HFFc6 (cell line): ENCODE results near the gene DIS3L. TPM values are rescaled to one million over a fixed set of nuclear protein-coding genes. Genes with fewer than 3 reads are reported as not detected.
A peak's percentile ranks its signal among the peaks of the same experiment; 100 is the strongest.

Source experiments
- DNase-seq: peaks from one replicate; pipeline ENCODE4 v3.0.0-alpha.2; 2018
- H3K27ac Mint-ChIP-seq: 2 replicates; pipeline ENCODE4 v1.8.0; 2020; ENCODE audit warnings: mild to moderate bottlenecking, mixed read lengths
- H3K27me3 Mint-ChIP-seq: 2 replicates; pipeline ENCODE4 v1.8.0; 2021; ENCODE audit warnings: mild to moderate bottlenecking, moderate library complexity, mixed read lengths; ENCODE audit not compliant: insufficient read depth
- H3K36me3 Mint-ChIP-seq: 2 replicates; pipeline ENCODE4 v1.8.0; 2021; ENCODE audit warnings: low read depth, mixed read lengths
- H3K4me1 Mint-ChIP-seq: 2 replicates; pipeline ENCODE4 v1.8.0; 2020; ENCODE audit warnings: low read depth, mixed read lengths
- H3K4me3 Mint-ChIP-seq: 2 replicates; pipeline ENCODE4 v1.8.0; 2020; ENCODE audit warnings: mild to moderate bottlenecking, moderate library complexity, mixed read lengths
- H3K9me3 Mint-ChIP-seq: 2 replicates; pipeline ENCODE4 v1.8.0; 2020; ENCODE audit warnings: mild to moderate bottlenecking, mixed read lengths
- CTCF ChIP-seq: fragments of 200-600 bp; sonication (generic); IDR thresholded peaks from 2 replicates; pipeline ENCODE4 v1.5.0; 2021; ENCODE audit warnings: antibody characterized with exemption, mild to moderate bottlenecking
- total RNA-seq, 6 experiments: library from RNA; stranded (reverse); fragmentation: NEBNext Ultra II Directional; extraction: Animal tissue kit (Norgen Biotek cat#: 25700); gene quantifications; 2 replicates in 1 of 6; 3 replicates in 5 of 6; pipeline ENCODE4 v1.2.3, GENCODE V29; 2021

The DIS3L gene
- total RNA-seq, 6 experiments from 2014 or later: 10.6 to 14.9 (median 13.5) TPM

- DNase-seq: peak; percentile 9
- no peak overlapping the region for H3K27ac Mint-ChIP-seq
- peaks cover 66% of the 10 kb centered on the region for H3K27me3 Mint-ChIP-seq
- H3K4me1 Mint-ChIP-seq: peaks cover 8% of the 10 kb centered on the region
- H3K9me3 Mint-ChIP-seq: no peaks in the 10 kb centered on the region
- TF ChIP-seq CTCF: peak; percentile 78
- H3K4me3 Mint-ChIP-seq: peak overlapping the region; percentile 71
- no peaks in the 10 kb centered on the region for H3K36me3 Mint-ChIP-seq
Measured at GRCh38 chr15:66251790-66252684, 41.3 kb upstream of the DIS3L start.

- Mint-ChIP-seq H3K4me1 (peaks cover 8% of the 10 kb centered on the region), H3K27ac (no peak overlapping the region), H3K9me3 (no peaks in the 10 kb centered on the region), H3K4me3 (peak overlapping the region; percentile 71), H3K27me3 (peaks cover 61% of the 10 kb centered on the region), H3K36me3 (no peaks in the 10 kb centered on the region)
- TF ChIP-seq CTCF: peak; percentile 35; the same call in 1 of the 2 replicates
- DNase-seq: no peak
Measured at GRCh38 chr15:66252685-66253417, 40.5 kb upstream of the DIS3L start.

GRCh38 chr15:66253418-66254088, 39.8 kb upstream of the DIS3L start, which contains the start of gene MEGF11:
TSS of gene MEGF11 (minus strand) at chr15:66253750. CDS start at chr15:66128403, 125,347 bp downstream.
- DNase-seq: no peak
- no peaks in the 10 kb centered on the region for H3K9me3 Mint-ChIP-seq
- H3K27ac Mint-ChIP-seq: no peak within 1 kb of the TSS

GRCh38 chr15:66254089-66254950, 39.0 kb upstream of the DIS3L start:
- no peaks in the 10 kb centered on the region for H3K9me3 Mint-ChIP-seq
- peaks cover 52% of the 10 kb centered on the region for H3K27me3 Mint-ChIP-seq
- H3K27ac Mint-ChIP-seq: no peak overlapping the region
- no peak for DNase-seq
- peak overlapping the region; percentile 84 for H3K4me3 Mint-ChIP-seq
- TF ChIP-seq CTCF: no peak
- peaks cover 8% of the 10 kb centered on the region for H3K4me1 Mint-ChIP-seq
- H3K36me3 Mint-ChIP-seq: no peaks in the 10 kb centered on the region

More at GRCh38 chr15:66253418-66254088, 39.8 kb upstream of the DIS3L start, which contains the start of gene MEGF11:
- Mint-ChIP-seq H3K27me3 (peaks cover 55% of the 10 kb centered on the region), H3K4me1 (peaks cover 8% of the 10 kb centered on the region), H3K4me3 (peak within 1 kb of the TSS; percentile 84), H3K36me3 (no peaks in the 10 kb centered on the region)
- no peak for TF ChIP-seq CTCF
